OCI-LY7 (cell line): Measurements from ENCODE around the gene TAF4.

Experiments used
- EZH2phosphoT487 ChIP-seq: fragments of 200-600 bp; sonication (generic); IDR thresholded peaks from 2 replicates; pipeline ENCODE4 v1.6.1; 2018; ENCODE audit warnings: low read depth, borderline replicate concordance, mild to moderate bottlenecking, mixed run types, antibody characterized with exemption, low read length, moderate library complexity, mixed read lengths
- TF ChIP-seq, protein P1 (sequence below): fragments of 200-600 bp; sonication (generic); conservative IDR thresholded peaks from 2 replicates; pipeline ENCODE4 v1.5.1; 2014; ENCODE audit warnings: mild to moderate bottlenecking, antibody characterized with exemption, low read length, moderate library complexity, mixed read lengths

- TF ChIP-seq, protein P1, sequence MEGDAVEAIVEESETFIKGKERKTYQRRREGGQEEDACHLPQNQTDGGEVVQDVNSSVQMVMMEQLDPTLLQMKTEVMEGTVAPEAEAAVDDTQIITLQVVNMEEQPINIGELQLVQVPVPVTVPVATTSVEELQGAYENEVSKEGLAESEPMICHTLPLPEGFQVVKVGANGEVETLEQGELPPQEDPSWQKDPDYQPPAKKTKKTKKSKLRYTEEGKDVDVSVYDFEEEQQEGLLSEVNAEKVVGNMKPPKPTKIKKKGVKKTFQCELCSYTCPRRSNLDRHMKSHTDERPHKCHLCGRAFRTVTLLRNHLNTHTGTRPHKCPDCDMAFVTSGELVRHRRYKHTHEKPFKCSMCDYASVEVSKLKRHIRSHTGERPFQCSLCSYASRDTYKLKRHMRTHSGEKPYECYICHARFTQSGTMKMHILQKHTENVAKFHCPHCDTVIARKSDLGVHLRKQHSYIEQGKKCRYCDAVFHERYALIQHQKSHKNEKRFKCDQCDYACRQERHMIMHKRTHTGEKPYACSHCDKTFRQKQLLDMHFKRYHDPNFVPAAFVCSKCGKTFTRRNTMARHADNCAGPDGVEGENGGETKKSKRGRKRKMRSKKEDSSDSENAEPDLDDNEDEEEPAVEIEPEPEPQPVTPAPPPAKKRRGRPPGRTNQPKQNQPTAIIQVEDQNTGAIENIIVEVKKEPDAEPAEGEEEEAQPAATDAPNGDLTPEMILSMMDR = no peak
- no peak for TF ChIP-seq EZH2phosphoT487
Measured at GRCh38 chr20:61994546-61994945, 71.1 kb downstream of the TAF4 start.
